Mesendoderm (in vitro differentiated cells): ENCODE data around the gene IMMP1L.

Experiments used
- DNase-seq: peaks from one replicate; pipeline ENCODE4 v3.0.0; 2013
- H2AK5ac ChIP-seq: 2 replicates; pipeline ENCODE4 v1.6.1; 2013; ENCODE audit warnings: low read length, inconsistent platforms
- H2BK120ac ChIP-seq: 2 replicates; pipeline ENCODE4 v1.6.1; 2013; ENCODE audit warnings: low read depth, mild to moderate bottlenecking, low read length, moderate library complexity, mixed read lengths
- H2BK15ac ChIP-seq: replicated peaks from 2 replicates; pipeline ENCODE4 v1.6.1; 2013; ENCODE audit warnings: low read depth, mild to moderate bottlenecking, moderate library complexity
- H2BK5ac ChIP-seq: 2 replicates; pipeline ENCODE4 v1.6.1; 2013; ENCODE audit warnings: low read length, inconsistent platforms
- H3K18ac ChIP-seq: 2 replicates; pipeline ENCODE4 v1.6.1; 2013; ENCODE audit warnings: mild to moderate bottlenecking, low read length, mixed read lengths
- H3K23ac ChIP-seq: one replicate; pipeline ENCODE4 v1.6.1; 2013; ENCODE audit warnings: low read length
- H3K27ac ChIP-seq: 2 replicates; pipeline ENCODE4 v1.5.1; 2013; ENCODE audit warnings: low read depth, mild to moderate bottlenecking, inconsistent platforms, low read length, moderate library complexity
- H3K27me3 ChIP-seq: 2 replicates; pipeline ENCODE4 v1.6.1; 2013; ENCODE audit warnings: low read length, control low read depth, mild to moderate bottlenecking, inconsistent platforms; ENCODE audit not compliant: insufficient read depth, poor library complexity
- H3K36me3 ChIP-seq: 2 replicates; pipeline ENCODE4 v1.6.1; 2013; ENCODE audit warnings: low read length, inconsistent platforms; ENCODE audit not compliant: control insufficient read depth, insufficient read depth
- H3K4ac ChIP-seq: one replicate; pipeline ENCODE4 v1.6.1; 2013; ENCODE audit warnings: low read depth, mild to moderate bottlenecking, low read length, moderate library complexity
- H3K4me1 ChIP-seq: 2 replicates; pipeline ENCODE4 v1.6.1; 2013; ENCODE audit warnings: low read depth, low read length, inconsistent platforms; ENCODE audit not compliant: control insufficient read depth
- H3K4me2 ChIP-seq: 2 replicates; pipeline ENCODE4 v1.6.1; 2013; ENCODE audit warnings: low read length
- H3K4me3 ChIP-seq: 2 replicates; pipeline ENCODE4 v1.5.1; 2013; ENCODE audit warnings: mild to moderate bottlenecking, low read length
- H3K56ac ChIP-seq: one replicate; pipeline ENCODE4 v1.6.1; 2013; ENCODE audit warnings: low read length
- H3K79me1 ChIP-seq: 2 replicates; pipeline ENCODE4 v1.6.1; 2013; ENCODE audit warnings: low read length, inconsistent platforms
- H3K79me2 ChIP-seq: 2 replicates; pipeline ENCODE4 v1.6.1; 2013; ENCODE audit warnings: mild to moderate bottlenecking, low read length; ENCODE audit not compliant: control insufficient read depth, insufficient read depth
- H3K9ac ChIP-seq: 2 replicates; pipeline ENCODE4 v1.6.1; 2013; ENCODE audit warnings: low read length, inconsistent platforms
- H4K5ac ChIP-seq: one replicate; pipeline ENCODE4 v1.6.1; 2013; ENCODE audit warnings: low read length
- H4K8ac ChIP-seq: one replicate; pipeline ENCODE4 v1.6.1; 2013; ENCODE audit warnings: low read depth, mild to moderate bottlenecking, control low read depth, low read length, moderate library complexity
- WGBS: extraction: QIAGEN DNeasy Blood & Tissue Kit; methylation state at CpG from one replicate; pipeline ENCODE4 v1.1.7; 2013; ENCODE audit warnings: low lambda C conversion rate, missing lambda C conversion rate; ENCODE audit not compliant: insufficient coverage; ENCODE audit errors: extremely low coverage; 5-methylcytosine and 5-hydroxymethylcytosine counted together

Gene IMMP1L

GRCh38 chr11:31421820-31422219, 87.6 kb downstream of the IMMP1L start:
- Histone ChIP-seq H3K18ac (no peak overlapping the region), H3K9ac (no peak overlapping the region), H4K5ac (no peak overlapping the region), H2BK120ac (no peak overlapping the region), H3K4me2 (no peak overlapping the region), H2BK5ac (no peak overlapping the region), H3K36me3 (no peaks in the 10 kb centered on the region), H3K27me3 (no peaks in the 10 kb centered on the region), H3K4me1 (peaks cover 1% of the 10 kb centered on the region), H4K8ac (no peak overlapping the region), H2BK15ac (no peak overlapping the region), H3K79me1 (no peaks in the 10 kb centered on the region), H3K79me2 (no peaks in the 10 kb centered on the region), H2AK5ac (no peak overlapping the region), H3K23ac (no peak overlapping the region), H3K27ac (no peak overlapping the region), H3K4me3 (no peak overlapping the region), H3K56ac (no peak overlapping the region), H3K4ac (no peak overlapping the region)
- no CpG with 5 or more reads among the region's 2 CpGs for WGBS
- no peak for DNase-seq

GRCh38 chr11:31419669-31420068, 89.8 kb downstream of the IMMP1L start:
- Histone ChIP-seq H3K4me1 (peaks cover 1% of the 10 kb centered on the region), H3K27ac (no peak overlapping the region), H2BK120ac (no peak overlapping the region), H3K23ac (no peak overlapping the region), H3K36me3 (no peaks in the 10 kb centered on the region), H2AK5ac (no peak overlapping the region), H3K9ac (no peak overlapping the region), H2BK5ac (no peak overlapping the region), H4K8ac (no peak overlapping the region), H3K79me2 (no peaks in the 10 kb centered on the region), H3K56ac (no peak overlapping the region), H3K27me3 (no peaks in the 10 kb centered on the region), H3K4me2 (no peak overlapping the region), H4K5ac (no peak overlapping the region), H3K79me1 (no peaks in the 10 kb centered on the region), H2BK15ac (no peak overlapping the region), H3K4ac (no peak overlapping the region), H3K18ac (no peak overlapping the region), H3K4me3 (no peak overlapping the region)
- no CpG with 5 or more reads among the region's 1 CpG for WGBS
- no peak for DNase-seq

DNA sequence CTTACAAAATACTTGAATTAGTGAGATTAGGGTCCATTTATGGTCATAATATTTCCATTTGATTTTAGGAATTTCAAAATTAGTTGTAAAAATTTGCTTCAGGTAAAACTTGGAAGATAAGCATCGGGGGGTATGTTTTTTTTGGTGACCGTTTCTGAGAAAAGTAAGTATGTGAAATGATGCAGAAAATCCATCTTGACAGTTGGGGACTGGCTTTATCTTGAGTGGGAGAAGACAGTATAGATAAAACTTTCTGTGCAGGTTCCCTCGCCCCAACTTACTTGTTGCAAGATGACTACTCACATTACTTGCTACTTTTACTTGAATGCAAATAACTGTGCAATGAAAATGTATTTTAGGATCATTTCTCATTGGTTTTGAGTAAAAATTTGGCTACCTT, 90.3 kb downstream of the IMMP1L start:
- H3K27ac ChIP-seq, result no peak overlapping the region
- H2BK15ac ChIP-seq, result no peak overlapping the region
- no peak overlapping the region for H2BK5ac ChIP-seq
- WGBS, result no CpG with 5 or more reads among the region's 3 CpGs
- peaks cover 1% of the 10 kb centered on the region for H3K4me1 ChIP-seq
- H2BK120ac ChIP-seq, result no peak overlapping the region
- no peak for DNase-seq
- no peak overlapping the region for H4K5ac ChIP-seq
- H3K23ac ChIP-seq, result no peak overlapping the region
- no peak overlapping the region for H3K18ac ChIP-seq
- no peak overlapping the region for H3K4ac ChIP-seq
- no peaks in the 10 kb centered on the region for H3K79me1 ChIP-seq
- H3K36me3 ChIP-seq, result no peaks in the 10 kb centered on the region
- H3K27me3 ChIP-seq, result no peaks in the 10 kb centered on the region
- no peak overlapping the region for H3K56ac ChIP-seq
- H3K4me3 ChIP-seq, result no peak overlapping the region
- H3K79me2 ChIP-seq, result no peaks in the 10 kb centered on the region
- no peak overlapping the region for H4K8ac ChIP-seq
- no peak overlapping the region for H3K9ac ChIP-seq
- no peak overlapping the region for H3K4me2 ChIP-seq
- no peak overlapping the region for H2AK5ac ChIP-seq

DNA sequence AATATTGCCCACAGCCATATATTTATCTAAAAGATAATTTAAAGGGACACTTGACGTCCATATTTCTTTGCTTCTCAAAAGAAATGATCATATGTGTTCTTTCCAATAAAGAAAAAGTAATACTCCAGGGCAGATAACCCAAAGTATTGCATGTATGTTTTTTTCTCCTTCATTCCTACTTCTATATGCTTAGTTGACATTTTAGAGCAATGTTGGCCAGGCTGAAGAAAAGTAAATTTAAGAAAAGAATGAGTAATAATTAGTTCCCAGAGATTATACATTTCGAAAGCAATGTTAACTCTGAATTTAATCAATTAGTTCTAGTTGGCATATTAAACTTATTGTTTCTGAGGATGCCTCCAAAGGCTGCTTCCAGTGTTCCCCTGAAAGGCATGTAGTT, 91.6 kb downstream of the IMMP1L start:
- H3K4me3 ChIP-seq, result no peak overlapping the region
- no peak for DNase-seq
- no CpG with 5 or more reads among the region's 2 CpGs for WGBS
- no peak overlapping the region for H4K5ac ChIP-seq
- H3K27ac ChIP-seq, result no peak overlapping the region
- no peaks in the 10 kb centered on the region for H3K27me3 ChIP-seq
- no peak overlapping the region for H4K8ac ChIP-seq
- H3K9ac ChIP-seq, result no peak overlapping the region
- H2BK5ac ChIP-seq, result no peak overlapping the region
- peaks cover 1% of the 10 kb centered on the region for H3K4me1 ChIP-seq
- H3K4me2 ChIP-seq, result no peak overlapping the region
- H2AK5ac ChIP-seq, result no peak overlapping the region
- H3K79me1 ChIP-seq, result no peaks in the 10 kb centered on the region
- no peak overlapping the region for H2BK120ac ChIP-seq
- no peak overlapping the region for H3K56ac ChIP-seq
- no peaks in the 10 kb centered on the region for H3K79me2 ChIP-seq
- H3K36me3 ChIP-seq, result no peaks in the 10 kb centered on the region
- no peak overlapping the region for H3K4ac ChIP-seq
- H2BK15ac ChIP-seq, result no peak overlapping the region
- H3K18ac ChIP-seq, result no peak overlapping the region
- no peak overlapping the region for H3K23ac ChIP-seq

DNA sequence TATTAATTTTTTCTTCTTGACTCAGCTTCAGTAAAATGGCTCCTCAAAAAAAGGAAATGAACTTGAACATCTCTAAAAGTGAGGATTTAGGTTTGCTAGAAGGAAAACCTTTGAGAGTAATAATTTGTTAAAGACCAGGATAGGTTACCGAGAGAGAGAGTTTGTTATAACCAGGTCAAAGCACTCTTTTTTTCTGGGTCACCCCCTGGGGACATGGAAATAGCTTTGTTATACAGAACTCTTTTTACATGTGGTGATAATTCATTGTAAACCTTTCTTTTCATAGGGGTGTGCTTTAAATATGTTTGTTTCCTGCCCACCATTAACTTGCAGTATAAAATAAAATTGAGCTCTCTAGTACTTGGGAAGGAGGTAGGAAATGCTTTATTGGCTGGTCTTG, 92.1 kb downstream of the IMMP1L start:
- Histone ChIP-seq H3K4ac (no peak overlapping the region), H3K4me1 (peaks cover 1% of the 10 kb centered on the region), H3K23ac (no peak overlapping the region), H2BK15ac (no peak overlapping the region), H3K56ac (no peak overlapping the region), H2AK5ac (no peak overlapping the region), H3K27me3 (no peaks in the 10 kb centered on the region), H4K8ac (no peak overlapping the region), H2BK120ac (no peak overlapping the region), H3K4me3 (no peak overlapping the region), H3K9ac (no peak overlapping the region), H3K4me2 (no peak overlapping the region), H3K79me1 (no peaks in the 10 kb centered on the region), H2BK5ac (no peak overlapping the region), H3K36me3 (no peaks in the 10 kb centered on the region), H3K79me2 (no peaks in the 10 kb centered on the region), H4K5ac (no peak overlapping the region), H3K27ac (no peak overlapping the region), H3K18ac (no peak overlapping the region)
- DNase-seq, result no peak
- no CpG with 5 or more reads among the region's 1 CpG for WGBS

DNA sequence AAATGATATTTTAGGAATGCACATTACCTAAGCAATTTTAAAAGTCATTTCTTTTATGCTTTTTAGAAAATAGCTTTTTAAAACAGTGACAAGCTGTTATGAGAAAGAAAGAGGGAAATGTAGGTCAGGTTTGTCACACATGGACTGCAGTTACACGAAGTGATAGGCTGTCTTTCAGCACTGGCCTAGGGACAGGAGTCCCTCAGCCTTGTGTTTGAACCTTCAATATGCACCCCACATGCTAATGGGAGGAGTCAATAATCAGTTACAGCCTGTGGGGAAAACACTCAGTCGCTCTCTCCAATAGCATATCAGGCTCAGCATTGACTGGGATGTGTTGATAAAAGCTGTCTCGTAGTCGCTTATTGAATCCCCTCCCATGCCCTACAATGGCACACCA, 94.0 kb downstream of the IMMP1L start:
- H3K4me1 ChIP-seq, result peaks cover 1% of the 10 kb centered on the region
- H3K23ac ChIP-seq, result no peak overlapping the region
- no peak overlapping the region for H2BK120ac ChIP-seq
- no peaks in the 10 kb centered on the region for H3K27me3 ChIP-seq
- no peak overlapping the region for H4K8ac ChIP-seq
- no peak overlapping the region for H3K4me2 ChIP-seq
- no peak overlapping the region for H2BK5ac ChIP-seq
- no peaks in the 10 kb centered on the region for H3K79me2 ChIP-seq
- no peak overlapping the region for H3K18ac ChIP-seq
- WGBS, result no CpG with 5 or more reads among the region's 4 CpGs
- H3K27ac ChIP-seq, result no peak overlapping the region
- no peak overlapping the region for H4K5ac ChIP-seq
- no peak for DNase-seq
- H2BK15ac ChIP-seq, result no peak overlapping the region
- no peak overlapping the region for H3K4me3 ChIP-seq
- no peak overlapping the region for H2AK5ac ChIP-seq
- H3K4ac ChIP-seq, result no peak overlapping the region
- no peak overlapping the region for H3K9ac ChIP-seq
- no peaks in the 10 kb centered on the region for H3K79me1 ChIP-seq
- H3K36me3 ChIP-seq, result no peaks in the 10 kb centered on the region
- H3K56ac ChIP-seq, result no peak overlapping the region
